Activated CD4-positive, alpha-beta T cell treated with anti-CD3 and anti-CD28 coated beads for 4 hours (primary cell): Measurements from ENCODE around the gene SOX2.
A peak's percentile ranks its signal among the peaks of the same experiment; 100 is the strongest.

Experiments used
- DNase-seq, 2 donors: peaks; one replicate each; pipeline ENCODE4 v3.0.0-alpha.2; 2020

The SOX2 gene

DNA sequence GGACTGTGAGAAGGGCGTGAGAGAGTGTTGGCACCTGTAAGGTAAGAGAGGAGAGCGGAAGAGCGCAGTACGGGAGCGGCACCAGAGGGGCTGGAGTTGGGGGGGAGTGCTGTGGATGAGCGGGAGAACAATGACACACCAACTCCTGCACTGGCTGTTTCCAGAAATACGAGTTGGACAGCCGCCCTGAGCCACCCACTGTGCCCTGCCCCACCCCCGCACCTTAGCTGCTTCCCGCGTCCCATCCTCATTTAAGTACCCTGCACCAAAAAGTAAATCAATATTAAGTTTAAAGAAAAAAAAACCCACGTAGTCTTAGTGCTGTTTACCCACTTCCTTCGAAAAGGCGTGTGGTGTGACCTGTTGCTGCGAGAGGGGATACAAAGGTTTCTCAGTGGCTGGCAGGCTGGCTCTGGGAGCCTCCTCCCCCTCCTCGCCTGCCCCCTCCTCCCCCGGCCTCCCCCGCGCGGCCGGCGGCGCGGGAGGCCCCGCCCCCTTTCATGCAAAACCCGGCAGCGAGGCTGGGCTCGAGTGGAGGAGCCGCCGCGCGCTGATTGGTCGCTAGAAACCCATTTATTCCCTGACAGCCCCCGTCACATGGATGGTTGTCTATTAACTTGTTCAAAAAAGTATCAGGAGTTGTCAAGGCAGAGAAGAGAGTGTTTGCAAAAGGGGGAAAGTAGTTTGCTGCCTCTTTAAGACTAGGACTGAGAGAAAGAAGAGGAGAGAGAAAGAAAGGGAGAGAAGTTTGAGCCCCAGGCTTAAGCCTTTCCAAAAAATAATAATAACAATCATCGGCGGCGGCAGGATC, at the start of gene SOX2:
SOX2 (plus strand) TSS at position 601 of the 811 bp plus-strand sequence. CDS start 436 bp downstream, outside the sequence.
- DNase-seq = no peak

DNA sequence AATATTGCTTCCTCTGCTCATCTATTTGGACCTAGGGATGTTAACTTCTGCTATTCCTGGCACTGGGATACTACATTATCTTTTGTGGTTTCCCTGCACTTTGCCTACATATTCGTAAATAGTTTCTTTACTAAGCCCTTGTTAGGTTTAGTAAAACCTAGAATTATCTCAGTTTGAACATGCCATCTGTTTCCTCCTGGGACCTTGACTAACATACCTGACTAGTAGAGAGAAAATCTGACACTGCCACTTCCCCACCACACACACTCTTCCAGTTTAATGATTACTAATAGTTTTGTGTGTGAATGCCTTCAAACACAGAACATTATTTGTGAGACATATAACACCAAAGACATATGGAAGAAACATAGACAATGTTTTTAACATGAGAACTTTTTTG, 28.2 kb upstream of the SOX2 start:
- no peak for DNase-seq

DNA sequence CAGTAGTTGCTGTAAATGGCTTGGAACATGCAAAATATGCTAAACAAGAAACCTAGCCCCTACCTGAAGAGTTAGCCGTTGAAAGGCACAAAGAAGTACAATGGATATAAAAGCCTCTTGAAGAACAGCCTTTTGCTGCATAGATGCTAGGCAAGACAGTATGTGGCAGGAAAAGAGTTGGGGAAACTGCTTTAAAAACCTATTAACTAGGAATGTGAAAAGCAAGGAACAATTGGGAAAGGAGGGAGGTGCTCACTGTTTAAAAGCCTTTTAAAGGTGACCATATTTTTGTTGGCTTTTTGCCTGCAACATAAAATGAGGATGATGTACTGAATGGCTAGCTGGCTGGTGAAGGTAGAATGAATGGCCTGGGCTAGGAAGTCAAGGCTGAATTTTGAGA, 24.5 kb upstream of the SOX2 start:
- DNase-seq = no peak

- no peak for DNase-seq
These were observed 24.0 kb upstream of the SOX2 start for GRCh38 chr3:181687731-181688130.

GRCh38 chr3:181689546-181689945, 22.2 kb upstream of the SOX2 start:
- DNase-seq = no peak

GRCh38 chr3:181690769-181691168, 21.0 kb upstream of the SOX2 start:
- DNase-seq = no peak

DNA sequence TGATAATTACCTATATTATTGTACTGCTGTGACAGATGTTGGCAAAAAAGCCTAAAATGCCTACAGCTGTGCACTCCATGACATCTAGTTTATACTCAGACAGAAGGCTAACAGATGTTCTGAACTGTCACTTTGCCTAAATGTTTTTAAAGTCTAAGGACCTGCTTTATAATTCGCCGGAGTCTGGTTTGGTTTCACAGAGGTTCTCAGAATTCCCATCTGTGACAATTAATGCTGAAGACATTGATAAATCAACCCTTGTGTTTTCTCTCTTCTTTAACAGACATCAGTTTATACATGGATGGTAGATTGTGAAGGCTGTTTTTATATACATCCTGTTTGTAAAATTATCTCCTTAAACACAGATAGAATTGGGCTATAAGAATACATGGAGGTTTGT, 19.8 kb upstream of the SOX2 start:
- no peak for DNase-seq

GRCh38 chr3:181692311-181693145, 19.2 kb upstream of the SOX2 start:
- no peak for DNase-seq

DNA sequence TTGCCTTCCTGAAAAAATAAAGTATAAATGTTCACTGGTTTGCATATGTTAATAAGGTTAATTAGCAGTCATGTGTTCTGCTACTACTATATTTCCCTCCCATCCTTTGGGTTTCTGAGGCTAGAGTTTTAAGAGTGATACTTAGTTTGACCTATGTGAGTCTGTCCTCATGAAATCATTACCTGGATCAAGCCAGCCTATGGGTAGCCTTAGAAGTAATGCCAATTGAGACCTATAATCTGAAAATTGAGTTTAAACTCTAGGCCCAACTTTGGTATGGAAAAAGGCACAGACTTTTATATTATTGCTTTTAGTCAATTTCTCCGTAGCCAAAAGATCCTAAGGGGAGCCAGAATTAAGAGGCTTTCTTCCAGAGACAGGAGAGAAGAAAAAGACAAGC, 18.4 kb upstream of the SOX2 start:
- DNase-seq = no peak

GRCh38 chr3:181694805-181695660, 16.7 kb upstream of the SOX2 start:
- no peak for DNase-seq

GRCh38 chr3:181695661-181696491, 15.8 kb upstream of the SOX2 start:
- DNase-seq = no peak

GRCh38 chr3:181696626-181697230, 15.0 kb upstream of the SOX2 start:
- DNase-seq = no peak

DNA sequence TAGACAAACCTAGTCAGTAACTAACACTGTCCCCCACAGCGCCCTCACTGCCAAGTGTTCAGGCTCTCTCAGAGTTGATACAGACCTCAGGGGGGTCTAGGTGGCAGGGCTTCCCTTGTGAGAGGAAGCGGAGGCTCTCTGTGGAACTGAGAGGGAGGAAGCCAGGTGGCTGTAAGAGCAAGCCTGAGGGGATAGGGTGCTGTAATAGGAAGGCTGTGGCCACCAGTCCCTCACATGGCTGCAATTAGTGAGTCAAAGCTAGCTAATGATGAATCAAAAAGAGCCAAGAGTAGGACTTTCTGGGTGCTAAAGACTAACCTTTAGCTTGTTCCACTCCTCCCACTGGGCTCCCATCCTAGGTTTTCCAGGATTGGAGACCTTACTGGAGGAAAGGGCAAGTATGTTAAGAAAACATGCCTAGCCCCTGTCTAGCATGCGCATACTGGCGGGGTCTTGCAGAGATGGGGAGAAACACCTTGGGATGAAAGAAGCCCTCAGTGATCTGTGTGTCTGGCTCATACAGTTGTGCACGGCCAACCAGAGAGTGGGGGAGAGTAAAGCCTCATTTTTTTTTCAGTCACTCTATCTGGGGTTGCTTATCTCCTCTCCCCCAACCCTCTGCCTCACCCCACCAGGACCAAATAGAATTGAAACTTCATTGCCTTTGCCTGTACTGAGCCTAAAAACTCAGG, 13.3 kb upstream of the SOX2 start:
- DNase-seq = no peak

- DNase-seq = no peak
These were observed 12.4 kb upstream of the SOX2 start for GRCh38 chr3:181699171-181699903.

DNA sequence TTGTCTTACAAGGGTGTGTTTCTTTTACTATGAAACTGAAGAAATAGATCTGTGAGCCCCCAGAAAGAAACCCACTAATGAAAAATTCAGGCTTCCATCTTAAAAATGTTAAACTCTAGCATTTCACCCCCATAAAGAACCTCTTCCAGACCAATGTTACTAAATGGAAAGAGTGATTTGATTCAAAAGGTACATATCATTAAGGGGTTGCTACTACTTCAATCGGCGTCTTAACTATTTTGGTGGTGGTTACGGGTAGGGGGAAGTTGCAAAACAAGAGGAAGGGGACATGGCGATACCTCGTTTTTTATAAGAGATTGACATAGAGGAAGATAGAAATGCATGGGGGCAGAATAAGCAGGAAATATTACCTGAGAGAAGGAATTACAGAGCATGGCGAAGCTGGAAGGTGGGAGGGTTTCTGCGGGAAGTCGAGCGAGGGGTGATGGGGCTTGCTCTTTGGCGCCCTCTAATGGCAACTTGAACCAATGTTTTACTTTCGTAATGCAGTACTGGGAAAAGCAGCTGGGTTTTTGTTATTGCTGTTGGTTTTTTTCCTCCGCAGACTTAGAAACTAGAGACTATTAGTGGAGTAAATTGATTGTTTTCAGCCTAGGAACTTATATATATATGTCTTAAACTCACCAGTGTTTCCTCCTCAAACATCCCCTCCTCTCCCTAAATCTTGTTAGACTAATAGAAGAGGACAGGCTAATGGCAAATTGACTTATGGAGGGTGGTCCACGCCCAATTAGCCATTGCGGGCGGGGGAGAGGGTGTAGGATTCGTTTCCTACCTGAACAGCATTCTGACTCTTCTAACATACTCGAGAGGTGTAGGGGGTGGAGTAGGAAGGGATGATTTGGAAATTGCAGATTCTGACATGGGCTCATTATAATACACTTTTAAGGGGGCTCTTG, 11.3 kb upstream of the SOX2 start:
- peak in 1 of 2 donors; percentile 25 for DNase-seq

DNA sequence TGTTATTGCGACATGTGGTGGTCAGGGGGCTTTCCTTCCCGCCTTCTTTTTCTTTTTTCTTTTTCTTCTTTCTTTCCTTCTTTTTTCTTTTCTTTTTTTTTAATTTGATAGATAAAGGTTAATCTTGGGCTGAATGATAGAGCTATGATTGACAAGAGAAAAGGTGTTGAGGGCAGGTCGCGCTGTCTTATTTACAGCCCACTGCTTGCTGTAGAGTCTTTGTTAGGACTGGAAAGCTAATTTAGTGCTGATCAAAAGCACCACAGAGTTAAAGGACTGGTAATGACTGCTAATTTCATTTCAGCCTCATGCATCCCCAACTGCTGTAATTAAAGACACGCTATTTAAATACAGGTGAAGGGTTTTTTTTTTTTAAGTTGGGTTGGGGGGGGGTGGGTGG, 10.6 kb upstream of the SOX2 start:
- DNase-seq = no peak

- no peak for DNase-seq
These were observed 7.9 kb upstream of the SOX2 start for GRCh38 chr3:181703601-181704420.

DNA sequence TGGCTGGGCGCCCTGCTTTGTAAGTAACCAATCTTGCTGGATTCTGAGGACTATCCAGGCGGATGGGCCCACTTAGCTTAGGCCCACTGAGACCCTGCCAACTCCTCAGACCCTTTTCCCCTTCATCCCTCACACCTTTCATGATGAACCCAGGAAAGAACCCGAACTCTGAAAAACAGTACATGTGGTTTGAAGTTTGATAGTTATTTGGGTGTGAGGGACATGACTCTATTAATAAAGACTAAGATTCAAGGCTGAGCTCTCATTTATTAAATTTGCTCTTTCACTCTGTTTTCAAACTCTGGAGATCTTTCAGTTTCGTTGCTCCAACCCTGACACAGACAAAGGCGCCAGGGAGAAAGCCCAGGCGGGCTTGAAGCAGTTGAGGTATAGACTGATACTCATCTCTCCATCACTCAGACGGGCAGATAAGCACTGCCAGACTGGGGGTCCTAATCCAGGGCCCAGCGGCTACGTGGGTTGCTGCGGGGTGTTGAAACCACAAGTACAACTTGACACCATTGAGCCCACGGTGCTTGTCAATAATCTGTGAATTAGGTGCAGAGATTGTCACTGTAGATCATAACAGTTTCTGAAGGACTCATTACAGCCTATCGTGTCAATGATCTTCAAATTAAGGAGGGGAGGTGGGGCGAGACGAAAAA, 7.2 kb upstream of the SOX2 start:
- no peak for DNase-seq
